AG09319 (cell line): Measurements from ENCODE around the gene RAET1E.
"Not testable (repeated sequence)": the region's sequence is repeated elsewhere in the genome, so short reads cannot be mapped to it uniquely, and the experiment has no call there.

ENCODE experiments used
- DNase-seq: peaks from one replicate; pipeline ENCODE4 v3.0.0-alpha.2; 2010; ENCODE audit warnings: low read depth; ENCODE audit errors: extremely low read depth
- CTCF ChIP-seq: IDR thresholded peaks from 2 replicates; pipeline ENCODE4 v1.5.1; 2011; ENCODE audit warnings: low read depth, mild to moderate bottlenecking, inconsistent platforms, low read length, moderate library complexity

RAET1E gene

DNA sequence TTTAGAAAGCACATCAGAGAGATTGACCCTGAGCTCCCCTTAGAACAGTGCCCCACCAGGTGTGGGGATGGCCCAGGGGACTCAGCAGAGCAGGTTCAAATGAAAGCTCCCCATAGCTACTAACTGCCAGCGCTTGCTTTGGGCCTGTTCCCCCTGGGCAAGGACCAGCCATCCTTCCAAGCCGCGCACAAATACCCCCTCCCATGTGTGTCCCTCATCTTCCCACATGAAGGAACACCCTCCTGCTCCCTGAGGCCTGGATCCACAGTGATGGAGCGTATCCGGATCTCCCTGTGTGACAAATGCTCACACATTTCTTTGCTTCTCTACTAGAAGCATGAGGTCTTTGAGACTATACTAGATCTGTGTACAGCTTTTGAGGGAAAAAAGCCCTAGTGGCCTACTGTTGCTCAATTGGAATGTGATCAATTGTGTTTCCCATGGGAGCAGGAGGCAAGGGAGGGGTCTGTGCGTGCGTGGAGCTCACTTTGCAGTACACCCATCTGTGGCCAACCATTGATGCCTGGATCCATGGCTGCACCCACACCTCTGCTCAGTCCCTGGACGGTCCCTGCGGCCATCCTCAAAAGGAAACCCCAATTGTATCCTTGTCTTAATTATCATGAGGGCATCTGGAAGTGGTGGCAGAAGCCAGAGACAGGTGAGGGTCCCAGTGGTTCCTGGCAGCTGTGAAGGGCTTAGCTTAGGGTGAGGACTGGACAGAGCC, 26.5 kb upstream of the RAET1E start:
- no peak for DNase-seq
- TF ChIP-seq CTCF: no peak

- DNase-seq: no peak
- no peak for TF ChIP-seq CTCF
Measured at GRCh38 chr6:149923327-149923986, 25.5 kb upstream of the RAET1E start.

GRCh38 chr6:149922642-149923326, 24.9 kb upstream of the RAET1E start, which contains the start of gene RAET1G:
Gene RAET1G, minus strand, starts transcription at chr6:149923121. Its CDS starts 111 bp downstream, at chr6:149923010.
- TF ChIP-seq CTCF: no peak; the same call in 1 of the 2 replicates
- peak; percentile 86 for DNase-seq

DNA sequence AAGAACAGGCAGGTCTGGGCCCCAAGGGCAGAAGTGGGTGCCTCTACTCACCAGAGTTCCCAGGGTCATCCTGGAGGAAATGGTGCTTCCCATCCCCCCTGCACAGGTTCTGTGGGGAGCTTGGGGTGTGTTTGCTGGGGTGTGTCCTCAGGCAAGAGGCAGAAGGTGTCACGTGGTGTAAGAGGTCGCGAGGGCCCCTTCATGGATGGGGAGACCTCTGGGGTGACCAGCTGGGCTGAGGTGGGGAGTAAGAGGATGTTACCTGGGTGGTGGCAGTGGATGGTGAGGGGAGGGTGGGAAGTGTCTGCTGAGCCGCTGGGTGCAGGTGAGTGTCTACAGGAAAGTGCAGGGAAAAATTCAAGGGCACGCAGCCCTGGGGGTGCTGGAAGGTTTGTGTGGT, 24.2 kb upstream of the RAET1E start:
- DNase-seq: not testable (repeated sequence)

DNA sequence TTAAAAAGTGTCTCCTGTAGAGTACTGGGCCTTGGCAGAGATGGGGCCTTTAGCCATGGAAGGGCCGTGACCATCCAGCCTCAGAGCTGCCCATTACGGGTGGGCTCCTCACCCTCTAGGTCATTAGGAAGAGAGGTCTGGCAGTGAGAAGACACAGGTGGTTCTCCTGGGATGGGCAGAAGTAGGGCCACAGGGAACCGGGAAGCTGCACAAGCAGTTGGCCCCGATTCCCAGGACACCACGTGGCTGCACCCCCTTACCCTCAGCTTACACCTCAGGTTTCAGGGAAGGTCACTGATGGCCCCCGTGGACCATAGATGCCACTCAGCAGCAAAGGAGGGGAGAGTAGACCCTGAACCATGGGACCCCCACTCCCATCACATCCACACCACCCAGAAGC, 23.4 kb upstream of the RAET1E start:
- no peak for DNase-seq
- no peak for TF ChIP-seq CTCF

- TF ChIP-seq CTCF: no peak
- DNase-seq: no peak
Measured at GRCh38 chr6:149919834-149920225, 21.9 kb upstream of the RAET1E start.

DNA sequence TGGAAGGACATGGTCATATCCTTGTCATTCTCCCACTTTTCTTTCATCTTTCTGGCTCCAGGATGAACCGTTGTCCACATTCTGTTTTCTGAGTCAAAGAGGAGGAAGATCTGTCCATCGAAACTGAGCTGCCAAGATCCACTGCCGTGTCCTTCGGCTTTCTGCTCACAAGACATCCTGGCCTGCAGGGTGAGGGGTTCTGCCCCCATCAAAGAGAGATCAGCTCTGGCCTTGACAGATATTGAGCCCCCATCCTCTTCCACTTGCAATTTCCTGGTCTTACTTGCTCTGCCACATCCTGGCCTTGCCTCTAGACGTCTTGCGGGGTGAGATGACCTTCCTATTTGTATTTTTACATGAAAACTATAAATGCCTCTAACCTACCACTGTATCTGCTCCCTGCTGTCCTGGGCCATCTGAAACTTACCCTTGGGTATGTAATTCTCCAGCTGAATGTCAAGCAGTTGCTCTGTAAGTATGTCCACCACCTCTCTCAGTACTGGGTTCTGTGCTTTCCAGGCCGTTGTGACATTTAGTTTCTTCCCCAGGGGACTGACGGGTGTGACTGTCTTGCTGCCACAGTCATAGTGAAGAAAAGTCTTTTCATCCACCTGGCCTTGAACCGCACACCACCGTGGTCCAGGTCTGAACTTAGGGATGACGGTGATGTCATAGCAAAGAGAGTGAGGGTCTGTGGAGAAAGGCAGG, 21.4 kb upstream of the RAET1E start:
- not testable (repeated sequence) for DNase-seq
